ENCODE data around the gene SH3RF3.

The SH3RF3 gene

DNA sequence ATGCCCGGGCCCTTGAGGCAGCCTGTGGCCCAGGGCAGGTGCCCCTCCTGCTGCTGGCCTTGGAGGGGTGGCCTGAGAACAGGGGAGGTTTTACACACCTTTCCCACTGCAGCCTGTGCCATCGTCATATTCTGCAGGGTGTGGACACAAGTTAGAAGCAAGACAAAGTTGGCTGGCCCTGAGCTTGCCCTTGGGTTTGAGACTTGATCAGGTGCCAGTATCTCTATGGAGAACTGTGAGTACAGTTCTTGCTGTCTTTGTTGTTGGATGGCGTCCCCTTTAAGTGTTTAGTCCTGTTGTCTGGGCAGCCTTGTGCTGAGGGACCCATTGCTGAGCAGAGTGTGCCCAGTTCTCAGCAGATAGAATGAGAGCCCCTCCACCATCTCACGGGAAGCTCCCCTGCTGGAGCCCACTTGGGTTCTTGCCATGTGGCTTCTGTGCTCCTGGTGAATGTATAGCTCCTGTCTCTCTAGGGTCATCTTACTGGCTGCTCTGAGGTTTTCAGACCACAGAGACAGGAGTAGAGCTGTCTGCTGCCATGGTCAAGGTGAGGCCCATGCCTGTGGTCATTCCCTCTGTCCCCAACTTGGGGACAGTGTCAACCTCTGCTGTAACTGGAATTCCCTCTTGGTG, 115.9 kb downstream of the SH3RF3 start:
- no peak for DNase-seq

DNA sequence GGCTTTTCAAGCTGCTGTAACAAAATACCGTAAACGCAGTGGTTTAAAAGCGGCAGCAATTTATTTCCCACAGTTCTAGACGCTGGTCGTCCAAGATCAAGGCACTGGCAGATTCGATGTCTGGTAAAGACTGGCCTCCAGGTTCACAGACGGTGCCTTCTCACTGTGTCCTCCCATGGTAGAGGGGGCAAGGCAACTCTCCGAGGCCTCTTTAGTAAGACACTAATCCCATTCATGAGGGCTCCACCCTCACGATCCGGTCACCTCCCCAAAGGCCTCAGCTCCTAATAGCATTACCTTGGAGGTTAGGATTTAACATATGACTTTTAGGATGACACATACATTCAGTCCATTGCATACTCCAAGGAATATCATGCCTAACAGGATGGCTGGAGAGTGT, 117.2 kb downstream of the SH3RF3 start:
- DNase-seq, result no peak

DNA sequence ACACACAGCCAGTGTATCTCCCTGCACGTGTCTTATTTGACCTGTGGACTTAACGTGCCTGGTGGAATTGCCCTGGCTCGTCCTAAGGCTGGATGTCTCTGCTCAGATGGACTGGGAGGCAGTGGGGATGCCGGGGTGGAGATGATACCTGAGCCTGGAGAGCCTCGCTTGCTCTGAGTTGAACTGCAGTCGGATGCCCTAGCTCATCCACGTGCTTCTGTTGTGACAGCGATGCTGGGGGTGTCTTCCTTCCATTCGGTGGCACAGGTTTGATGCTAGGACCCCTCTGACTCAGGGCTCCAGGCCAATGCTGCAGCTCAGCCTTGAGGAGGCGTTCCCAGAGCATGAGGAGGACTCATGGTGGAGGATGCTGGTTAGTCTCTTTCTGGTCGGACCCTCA, 117.6 kb downstream of the SH3RF3 start:
- DNase-seq, result no peak

DNA sequence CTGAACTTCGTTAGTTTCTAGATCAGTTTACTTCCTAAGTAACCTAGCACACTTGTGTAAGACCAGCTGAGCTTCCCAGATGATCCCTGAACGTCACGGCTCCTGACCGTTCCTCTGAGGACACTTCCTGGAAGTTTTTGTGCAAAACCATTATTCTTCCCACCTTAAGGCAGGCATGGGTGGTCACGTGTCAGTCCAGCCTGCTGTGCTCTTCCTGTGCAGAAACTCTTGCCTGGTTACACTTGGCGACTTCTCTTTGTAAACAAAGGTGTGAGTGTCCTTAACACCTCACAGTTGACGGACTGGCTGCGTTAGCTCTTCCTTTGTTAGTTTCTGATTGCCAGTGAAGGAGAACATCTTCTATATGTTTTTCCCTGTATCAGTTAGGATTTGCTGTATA, 118.3 kb downstream of the SH3RF3 start:
- no peak for DNase-seq

DNA sequence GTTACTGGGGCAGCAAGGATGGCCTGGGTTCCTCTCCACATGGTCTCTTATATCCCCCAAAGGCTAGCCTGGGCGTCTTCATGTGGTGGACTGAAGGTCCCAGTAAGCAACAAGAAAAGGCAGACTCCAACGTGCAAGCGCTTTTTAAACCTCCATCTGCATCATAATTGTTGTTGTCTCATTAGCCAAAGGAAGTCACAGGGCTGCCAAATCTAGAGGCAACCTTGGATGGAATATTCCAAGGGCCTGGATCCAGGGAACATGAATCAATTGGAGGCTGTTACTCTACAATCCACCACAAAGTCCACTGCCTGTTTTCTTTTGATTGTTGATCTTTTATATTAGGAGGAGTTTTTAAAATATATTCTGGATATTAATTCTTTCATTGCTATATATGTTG, 118.8 kb downstream of the SH3RF3 start:
- no peak for DNase-seq

DNA sequence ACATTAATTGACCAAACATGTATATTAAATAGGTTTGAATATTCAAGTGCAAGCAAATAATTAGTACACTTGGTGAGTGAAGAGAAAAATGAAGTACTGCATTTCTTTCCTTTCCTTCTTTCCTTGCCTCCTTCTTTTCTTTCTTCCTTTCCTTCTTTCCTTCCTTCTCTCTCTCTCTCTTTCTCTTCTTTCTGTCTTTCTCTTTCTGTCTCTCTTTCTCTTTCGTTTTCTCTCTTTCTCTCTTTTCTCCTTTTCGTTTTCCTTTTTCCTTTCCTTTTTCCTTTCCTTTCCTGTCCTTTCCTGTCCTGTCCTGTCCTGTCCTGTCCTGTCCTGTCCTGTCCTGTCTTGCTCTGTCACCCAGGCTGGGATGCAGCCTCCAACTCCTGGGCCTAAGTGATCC, 119.6 kb downstream of the SH3RF3 start:
- no peak for DNase-seq

DNA sequence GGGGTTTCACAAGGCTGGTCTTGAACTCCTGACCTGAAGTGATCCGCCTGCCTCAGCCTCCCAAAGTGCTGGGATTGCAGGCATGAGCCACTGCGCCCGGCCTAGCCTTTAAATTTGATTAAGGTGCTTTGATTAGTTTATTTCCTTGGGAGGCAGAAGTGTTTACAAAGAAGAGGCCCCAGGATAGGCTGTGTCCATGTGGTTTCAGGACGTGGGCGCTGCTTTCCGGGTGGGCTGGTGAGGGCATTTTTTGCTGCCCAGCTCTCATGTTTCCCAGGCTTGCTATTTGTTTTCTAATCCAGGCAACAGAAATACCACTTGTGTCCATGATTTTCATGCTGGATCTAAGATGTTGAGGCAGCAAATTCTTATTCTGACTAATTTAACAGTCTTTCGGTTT, 124.2 kb downstream of the SH3RF3 start:
- no peak for DNase-seq

DNA sequence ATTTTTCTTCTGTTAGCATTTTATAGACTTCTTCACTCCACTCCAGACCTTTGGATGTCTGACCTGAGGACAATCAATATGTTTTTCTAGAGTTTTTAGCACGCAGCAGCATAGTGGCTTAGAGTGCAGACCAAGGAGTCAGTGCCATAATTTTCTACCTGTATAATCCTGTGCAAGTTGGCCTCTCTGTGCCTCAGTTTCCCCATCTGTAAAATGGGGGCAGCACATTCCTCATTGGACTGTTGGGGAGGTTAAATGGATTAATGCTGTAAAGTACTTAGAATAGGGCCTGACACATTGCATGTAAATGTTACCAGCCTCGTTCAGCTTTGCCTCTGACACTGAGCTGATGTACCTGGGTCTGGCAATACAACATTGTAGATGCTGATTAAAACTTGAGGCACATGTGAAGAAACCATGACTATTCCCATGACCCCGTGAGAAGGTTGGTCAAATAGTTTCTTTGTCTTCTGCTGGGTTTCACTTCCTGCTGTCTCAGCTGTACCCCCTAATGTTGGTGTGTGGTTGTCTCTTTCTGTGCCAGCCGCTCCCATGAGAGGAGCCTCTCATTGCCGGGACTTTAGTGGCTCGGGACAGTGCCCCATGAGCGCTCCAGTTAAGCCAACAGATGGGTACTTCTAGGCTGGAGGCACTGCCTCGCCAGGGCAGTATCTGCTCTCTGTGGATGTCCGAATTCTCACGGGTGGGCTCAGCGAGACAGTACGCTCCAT, 125.3 kb downstream of the SH3RF3 start:
- DNase-seq, result no peak

DNA sequence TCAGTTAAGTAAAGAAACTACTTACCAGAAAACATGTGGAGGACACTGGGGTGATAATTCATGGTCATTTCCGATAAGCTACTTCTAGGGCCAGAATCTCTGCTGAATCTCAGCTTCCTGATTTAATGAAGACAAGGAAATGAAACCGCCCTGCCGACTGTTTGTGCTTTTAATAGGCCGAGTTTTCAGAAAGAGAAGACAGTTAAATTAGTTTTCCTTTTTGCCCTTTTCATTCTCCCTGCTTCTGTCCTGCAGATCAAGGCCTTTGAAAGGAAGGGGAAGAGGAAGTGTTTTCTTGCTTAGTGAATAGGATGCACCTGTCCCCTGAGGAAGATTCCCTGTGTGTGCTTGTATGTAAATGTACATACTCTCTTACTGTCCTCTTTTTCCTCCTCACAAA, 126.6 kb downstream of the SH3RF3 start:
- DNase-seq, result no peak

DNA sequence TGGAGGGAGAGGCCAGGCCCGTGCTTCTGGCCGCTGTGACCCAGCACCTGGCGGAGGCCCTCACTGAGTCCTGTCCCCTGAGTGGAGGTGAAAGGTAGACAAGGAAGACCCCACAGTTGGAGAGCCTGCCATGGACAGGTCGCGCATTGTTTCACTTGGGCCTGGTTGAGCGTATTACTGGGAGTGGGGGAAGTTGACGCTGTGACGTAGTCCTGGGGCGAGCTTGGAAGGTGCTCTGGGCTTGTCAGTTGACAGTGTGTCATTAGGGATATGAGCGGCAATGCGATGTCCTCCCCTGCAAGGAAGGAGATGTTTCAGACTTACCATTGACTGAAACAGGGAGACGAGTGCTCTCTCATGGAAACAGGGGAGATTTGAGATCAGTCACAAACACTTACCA, 127.1 kb downstream of the SH3RF3 start:
- no peak for DNase-seq

DNA sequence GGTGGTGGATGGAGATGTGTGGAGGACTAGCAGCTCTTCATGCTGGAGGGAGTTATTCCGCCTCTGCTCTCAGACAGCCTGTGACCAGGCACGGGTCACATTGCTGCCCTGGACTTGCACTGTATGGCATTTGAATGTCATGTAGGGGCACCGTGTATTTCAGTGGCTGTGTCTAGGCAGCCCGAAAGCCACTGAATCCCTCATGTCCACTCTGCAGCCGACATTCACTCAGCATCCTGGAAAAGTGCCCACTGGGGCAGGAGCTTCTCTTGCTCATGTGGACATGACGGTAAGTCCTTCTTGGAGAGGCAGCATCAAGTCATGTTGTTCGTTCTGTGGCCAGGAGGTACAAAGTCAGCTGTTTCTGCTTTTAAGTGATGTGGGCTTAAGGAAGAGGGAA, 127.9 kb downstream of the SH3RF3 start:
- DNase-seq, result no peak

DNA sequence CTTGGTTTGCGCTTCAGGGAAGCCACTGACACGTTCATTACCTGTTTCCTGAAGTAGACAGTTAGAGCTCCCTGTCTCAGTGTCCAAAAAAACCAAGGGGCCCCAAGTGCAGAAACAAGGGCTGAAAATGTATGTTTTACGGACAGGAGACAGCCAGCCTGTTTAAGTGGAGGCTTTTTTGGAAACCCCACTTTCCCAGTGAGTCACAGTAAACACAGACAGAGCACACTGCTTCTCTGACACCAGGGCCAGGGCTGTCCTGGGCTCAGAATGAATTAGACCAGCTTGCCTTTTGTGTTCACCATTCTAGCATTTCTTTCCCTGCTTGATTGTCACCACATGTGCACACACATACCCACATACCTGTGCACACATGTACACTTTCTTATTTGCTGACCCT, 128.6 kb downstream of the SH3RF3 start:
- no peak for DNase-seq

DNA sequence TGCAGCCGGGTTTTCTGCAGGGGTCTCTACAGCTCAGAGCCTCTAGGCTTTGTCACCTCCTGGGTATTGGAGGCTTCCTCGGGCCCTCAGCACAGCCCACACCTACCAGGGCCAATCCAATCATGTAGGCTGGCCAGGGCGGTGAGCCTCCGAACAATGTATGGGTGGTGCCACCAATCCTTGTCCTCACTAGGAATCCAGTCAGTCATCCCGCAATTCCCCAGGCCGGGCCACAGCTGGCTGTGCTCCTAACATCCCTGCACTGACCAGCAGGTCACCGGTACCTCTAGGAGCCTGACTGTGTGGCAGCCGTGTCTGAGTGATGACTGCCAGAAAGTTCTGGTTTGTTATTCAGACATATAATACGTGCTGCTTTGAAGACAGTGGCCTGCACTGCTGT, 129.4 kb downstream of the SH3RF3 start:
- DNase-seq, result no peak

DNA sequence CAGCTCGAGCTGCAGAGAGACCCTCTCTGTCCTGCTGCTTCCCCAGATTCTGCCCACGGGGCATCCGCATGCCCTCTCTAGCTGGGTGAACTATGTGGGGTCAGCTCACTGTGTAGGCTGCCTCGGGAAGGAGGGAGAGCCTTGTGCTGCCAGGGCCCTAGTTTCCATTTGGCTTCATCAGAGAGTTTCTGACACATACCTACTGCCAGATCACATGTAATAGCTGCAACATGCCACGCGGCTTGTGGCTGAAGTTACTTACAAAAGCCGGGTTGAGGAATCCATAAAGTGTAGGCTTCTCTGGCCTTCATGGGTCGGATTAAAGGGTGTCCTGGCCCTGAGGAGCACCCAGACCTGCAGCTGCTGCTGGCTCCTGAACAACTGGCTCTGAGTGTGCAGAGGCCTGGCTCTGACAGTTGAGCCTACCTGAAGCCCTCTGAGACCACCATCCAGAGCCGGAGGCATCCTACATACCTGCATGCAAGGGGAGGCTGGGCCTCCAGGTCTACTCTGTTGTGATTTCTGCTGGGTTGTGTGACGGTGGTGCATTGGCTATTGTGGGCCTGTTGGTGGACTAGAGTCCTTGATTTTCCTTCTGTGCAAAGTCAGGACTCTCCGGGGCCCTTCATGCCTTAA, 130.0 kb downstream of the SH3RF3 start:
- DNase-seq, result no peak

DNA sequence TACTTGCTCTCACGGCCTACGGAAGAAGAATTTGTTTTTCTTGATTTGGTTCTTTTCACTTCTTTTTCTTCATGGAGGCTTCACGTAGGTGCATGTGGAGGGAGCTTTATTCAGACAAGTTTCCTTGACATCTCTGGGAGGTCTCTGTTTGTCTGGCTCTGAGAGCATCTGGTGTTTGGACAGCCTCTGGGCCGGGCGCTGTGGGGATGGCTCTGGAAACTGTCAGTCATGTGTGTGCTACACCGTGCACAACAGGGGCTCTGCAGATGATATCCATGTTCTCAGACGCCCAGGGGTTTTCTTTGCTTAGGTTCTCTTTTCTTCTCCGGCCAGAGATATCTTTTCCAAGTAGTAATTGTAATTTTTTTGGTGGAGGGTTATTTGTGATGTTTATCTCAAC, 130.7 kb downstream of the SH3RF3 start:
- no peak for DNase-seq

DNA sequence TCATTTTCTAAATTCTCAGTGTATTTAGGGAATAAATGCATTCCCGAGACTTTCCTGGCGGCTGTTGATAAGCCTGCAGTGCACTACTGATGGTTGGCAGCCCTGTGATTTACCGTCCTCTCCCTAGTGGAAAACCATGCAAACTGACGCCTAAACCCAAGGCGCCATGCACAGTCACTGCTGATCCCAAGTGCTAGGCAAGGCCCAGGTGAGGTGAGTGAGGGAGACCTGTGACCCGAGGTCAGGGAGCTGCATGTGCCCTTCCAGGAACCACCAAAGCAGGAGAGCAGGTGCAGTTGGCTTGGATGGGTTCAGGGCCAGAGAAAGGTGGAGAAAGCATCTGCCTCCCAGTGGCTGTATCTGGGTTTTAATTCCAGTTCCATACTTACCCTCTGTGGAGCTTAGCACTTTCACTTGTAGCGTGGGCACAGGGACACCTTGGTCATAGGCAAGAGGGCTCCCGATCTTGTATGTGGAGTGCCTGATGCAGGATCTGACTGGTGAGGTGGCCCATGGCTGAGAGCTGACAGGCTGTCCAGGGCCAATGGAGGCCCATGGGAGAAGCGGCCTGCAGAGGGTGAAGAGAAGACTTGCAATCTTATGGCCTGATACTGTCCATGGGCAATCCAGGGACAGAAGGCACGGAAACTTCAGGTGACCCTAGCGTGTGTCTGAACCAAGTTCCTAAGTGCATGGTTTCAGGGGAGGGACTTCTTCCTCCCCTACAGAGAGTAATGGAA, 131.3 kb downstream of the SH3RF3 start:
- DNase-seq, result no peak

DNA sequence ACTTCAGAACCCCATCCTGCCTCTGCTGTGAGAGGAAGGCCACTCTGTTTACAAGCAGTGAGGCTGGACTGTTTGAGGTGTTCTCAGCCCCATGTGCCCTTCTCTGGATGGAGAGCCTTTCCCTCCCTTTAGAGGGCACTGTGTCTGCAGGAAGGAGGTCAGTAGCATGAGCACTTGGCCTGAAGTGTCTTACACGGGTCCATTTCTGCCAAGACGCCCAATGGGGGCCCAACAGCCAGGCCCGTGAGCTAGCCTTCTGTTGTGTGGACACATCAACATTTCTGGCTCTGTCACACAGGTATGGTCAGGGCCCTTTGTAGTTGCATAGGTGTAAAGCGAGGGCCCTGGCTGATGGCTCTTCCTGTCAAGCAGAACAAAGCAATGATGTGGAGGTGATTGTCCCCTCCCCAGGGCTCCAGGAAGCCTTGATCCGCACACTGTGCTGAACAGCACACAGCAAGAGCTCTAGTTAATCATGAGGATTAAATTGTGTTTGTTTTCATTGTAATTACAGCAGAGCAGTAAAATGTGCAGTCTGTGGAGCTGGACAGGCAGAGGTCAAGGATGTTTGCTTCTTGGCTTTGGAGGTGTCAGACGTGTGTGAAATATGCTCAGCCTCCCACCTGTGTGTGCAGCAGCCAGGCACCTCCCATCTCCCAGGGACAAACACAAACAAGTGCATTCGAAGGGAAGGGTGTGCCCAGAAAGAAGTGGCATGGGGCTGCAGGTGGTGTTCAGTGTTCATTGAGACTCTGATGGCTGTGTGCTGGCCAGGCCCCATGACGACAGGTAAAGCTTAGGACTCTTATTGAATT, 132.1 kb downstream of the SH3RF3 start:
- DNase-seq, result no peak

DNA sequence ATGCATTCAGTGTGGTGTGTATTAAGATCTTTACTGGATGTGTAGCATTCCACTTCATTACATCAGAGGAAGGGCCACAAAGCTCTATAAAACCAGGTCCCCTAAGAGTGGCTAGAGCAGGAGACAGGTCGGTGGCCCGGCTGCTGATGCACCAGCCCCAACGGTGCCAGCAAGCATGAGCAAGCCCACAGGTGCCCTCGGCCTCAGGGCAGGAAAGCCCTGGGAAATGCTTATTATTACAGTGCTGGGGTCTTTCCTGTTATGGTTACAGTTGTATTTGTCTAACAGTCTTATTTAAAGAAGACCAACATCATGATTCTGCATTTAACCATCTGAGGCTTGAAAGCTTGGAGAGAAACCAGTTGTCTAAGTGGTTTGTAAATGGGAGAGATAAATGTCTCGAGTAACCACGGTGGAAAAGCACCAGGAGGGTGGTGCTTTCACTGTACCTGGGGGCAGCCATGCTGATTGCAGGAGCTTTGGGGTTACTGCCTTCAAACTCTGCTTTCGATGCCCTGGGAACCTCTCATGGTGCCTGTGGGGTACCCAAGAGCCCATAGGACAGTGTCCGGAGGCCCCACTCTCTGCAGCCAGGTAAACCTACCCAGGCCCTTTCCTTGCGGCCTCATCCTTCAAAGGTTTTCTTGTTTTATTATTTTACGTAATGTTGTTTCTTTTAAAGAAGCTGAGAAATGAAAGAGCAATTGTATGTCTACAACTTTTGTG, 133.1 kb downstream of the SH3RF3 start:
- DNase-seq, result no peak

DNA sequence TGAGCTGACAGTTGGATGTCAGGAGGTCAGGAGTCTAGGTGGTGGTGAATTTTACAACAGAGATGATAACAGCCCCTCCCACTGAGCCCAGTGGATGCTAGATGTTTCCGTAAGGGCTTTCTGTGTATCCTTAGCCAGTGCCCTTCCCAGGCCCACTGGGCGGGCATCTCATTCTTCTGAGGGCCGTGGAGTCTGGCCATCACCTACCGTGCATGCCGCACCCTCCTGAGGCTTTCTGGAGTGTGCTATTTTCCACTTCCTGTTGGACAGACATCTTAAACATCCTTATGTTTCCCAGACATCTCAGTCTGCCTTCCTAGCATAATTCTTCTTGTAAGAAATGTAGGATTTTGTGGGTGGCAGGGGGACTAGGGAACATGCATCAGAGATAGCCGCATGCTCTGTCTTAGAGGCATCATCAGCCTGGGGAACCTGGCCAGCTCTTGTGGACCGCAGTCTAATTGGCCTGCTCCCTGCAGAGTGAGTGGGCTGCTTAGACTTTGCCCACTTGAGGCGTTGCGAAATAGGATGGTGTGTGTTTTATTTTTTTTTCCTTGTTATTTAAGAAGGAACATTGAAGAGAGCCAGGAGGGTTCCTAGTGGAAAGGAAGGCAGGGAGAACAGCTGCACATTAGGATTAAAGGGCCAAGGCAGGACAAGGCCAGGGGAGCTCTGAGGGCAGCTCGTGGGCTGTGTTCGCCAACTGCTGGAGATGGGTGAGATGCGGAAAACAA, 135.8 kb downstream of the SH3RF3 start:
- no peak for DNase-seq

DNA sequence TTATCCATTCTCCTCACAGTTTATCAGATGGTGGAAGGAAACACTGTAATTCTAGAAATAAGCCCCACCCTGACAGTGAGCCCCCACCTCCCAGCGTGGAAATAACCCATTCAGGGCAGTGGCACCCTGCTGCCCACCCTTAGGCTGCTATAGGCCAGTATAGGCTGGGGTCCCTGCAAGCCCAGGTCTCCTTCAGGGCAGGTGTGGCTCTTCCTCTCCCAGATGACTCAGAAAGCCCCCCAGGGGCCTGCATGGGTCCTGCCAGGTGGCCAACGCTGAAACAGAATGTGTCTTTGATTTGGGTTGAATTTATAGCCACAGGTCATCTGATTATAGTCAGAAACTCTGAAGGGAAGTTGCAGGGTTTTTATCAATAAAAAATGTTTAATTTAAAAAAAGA, 136.4 kb downstream of the SH3RF3 start:
- no peak for DNase-seq

DNA sequence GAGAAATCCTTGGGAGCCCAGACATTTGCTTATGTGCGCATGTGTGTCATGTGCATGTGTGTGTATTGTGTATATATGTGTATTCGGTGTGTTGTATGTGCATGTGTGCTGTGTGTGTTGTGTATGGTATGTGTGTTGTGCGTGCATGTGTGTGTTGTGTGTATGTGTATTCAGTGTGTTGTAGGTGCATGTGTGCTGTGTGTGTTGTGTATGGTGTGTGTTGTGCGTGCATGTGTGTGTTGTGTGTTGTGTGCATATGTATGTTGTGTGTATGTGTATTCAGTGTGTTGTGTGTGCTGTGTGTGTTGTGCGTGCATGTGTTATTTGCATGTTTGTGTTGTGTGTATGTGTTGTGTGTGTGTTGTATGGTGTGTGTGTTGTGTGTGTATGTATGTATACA, 136.9 kb downstream of the SH3RF3 start:
- DNase-seq, result no peak
